Smooth muscle cell (in vitro differentiated cells): ENCODE data around the gene SIRPD. TPM values are rescaled to one million over a fixed set of nuclear protein-coding genes. Genes with fewer than 3 reads are reported as not detected.

ENCODE experiments used
- DNase-seq: peaks from one replicate; lab custom pipeline; 2025; ENCODE audit not compliant: unreplicated experiment; lab: John Stamatoyannopoulos, UW
- H2AFZ ChIP-seq: fragments of 200-600 bp; sonication (generic); 2 replicates; pipeline ENCODE4 v1.6.0; 2016; ENCODE audit warnings: antibody characterized with exemption, low read depth, mild to moderate bottlenecking
- H3F3A ChIP-seq: fragments of 200-600 bp; sonication (generic); 2 replicates; pipeline ENCODE4 v1.6.0; 2017; ENCODE audit warnings: antibody characterized with exemption, low read depth
- H3K27ac ChIP-seq: fragments of 200-600 bp; sonication (generic); 2 replicates; pipeline ENCODE4 v1.5.1; 2016; ENCODE audit warnings: low read depth, mild to moderate bottlenecking
- H3K27me3 ChIP-seq: fragments of 200-600 bp; sonication (generic); 2 replicates; pipeline ENCODE4 v1.6.1; 2016; ENCODE audit warnings: low read depth, mild to moderate bottlenecking
- H3K36me3 ChIP-seq: fragments of 200-600 bp; sonication (generic); 2 replicates; pipeline ENCODE4 v1.5.1; 2016; ENCODE audit warnings: low read depth
- H3K4me1 ChIP-seq: fragments of 200-600 bp; sonication (generic); 2 replicates; pipeline ENCODE4 v1.5.1; 2016; ENCODE audit warnings: low read depth
- H3K4me2 ChIP-seq: fragments of 200-600 bp; sonication (generic); 2 replicates; pipeline ENCODE4 v1.6.0; 2016; ENCODE audit warnings: mild to moderate bottlenecking
- H3K4me3 ChIP-seq: fragments of 200-600 bp; sonication (generic); 2 replicates; pipeline ENCODE4 v1.5.1; 2016; ENCODE audit warnings: mild to moderate bottlenecking
- H3K79me2 ChIP-seq: fragments of 200-600 bp; sonication (generic); 2 replicates; pipeline ENCODE4 v1.6.0; 2016; ENCODE audit warnings: low read depth, mild to moderate bottlenecking
- H3K9ac ChIP-seq: fragments of 200-600 bp; sonication (generic); 2 replicates; pipeline ENCODE4 v1.6.0; 2016; ENCODE audit warnings: low read depth
- H3K9me3 ChIP-seq: fragments of 200-600 bp; sonication (generic); replicated peaks from 2 replicates; pipeline ENCODE4 v1.5.1; 2016; ENCODE audit warnings: low read depth
- H4K20me1 ChIP-seq: fragments of 200-600 bp; sonication (generic); 2 replicates; pipeline ENCODE4 v1.6.0; 2016; ENCODE audit warnings: low read depth
- WGBS: methylation state at CpG from one replicate; pipeline ENCODE4 v1.1.7; 2016; ENCODE audit warnings: low lambda C conversion rate; 5-methylcytosine and 5-hydroxymethylcytosine counted together
- polyA plus RNA-seq: library from polyadenylated mRNA; unstranded; fragments of >200 nt; fragmentation: Nextera tagmentation; extraction: Ambion mirVana; gene quantifications from 2 replicates; pipeline ENCODE4 v1.2.1, GENCODE V29; 2016
- total RNA-seq: library from RNA; depleted of rRNA; stranded (reverse); fragments of >200 nt; gene quantifications from 2 replicates; pipeline ENCODE4 v1.2.3, GENCODE V29; 2014
- TF ChIP-seq, protein P1 (sequence below): fragments of 200-600 bp; sonication (generic); IDR thresholded peaks from 2 replicates; pipeline ENCODE4 v1.5.1; 2017; ENCODE audit warnings: borderline replicate concordance, mild to moderate bottlenecking, antibody characterized with exemption; ENCODE audit not compliant: insufficient read depth, poor library complexity, severe bottlenecking

SIRPD gene
- total and polyA plus RNA-seq, 2 experiments from 2014 or later = not detected

GRCh38 chr20:1588533-1589460 lies 31.3 kb upstream of the SIRPD start:
- Histone ChIP-seq H2AFZ (no peak overlapping the region), H4K20me1 (no peaks in the 10 kb centered on the region), H3K27me3 (no peaks in the 10 kb centered on the region), H3K4me3 (no peak overlapping the region), H3K4me1 (no peaks in the 10 kb centered on the region), H3K36me3 (no peaks in the 10 kb centered on the region), H3F3A (no peaks in the 10 kb centered on the region), H3K79me2 (no peaks in the 10 kb centered on the region), H3K27ac (no peak overlapping the region), H3K9me3 (no peaks in the 10 kb centered on the region), H3K9ac (no peak overlapping the region), H3K4me2 (no peak overlapping the region)
- DNase-seq = no peak
- WGBS = no CpG with 5 or more reads among the region's 9 CpGs
- TF ChIP-seq, protein P1, sequence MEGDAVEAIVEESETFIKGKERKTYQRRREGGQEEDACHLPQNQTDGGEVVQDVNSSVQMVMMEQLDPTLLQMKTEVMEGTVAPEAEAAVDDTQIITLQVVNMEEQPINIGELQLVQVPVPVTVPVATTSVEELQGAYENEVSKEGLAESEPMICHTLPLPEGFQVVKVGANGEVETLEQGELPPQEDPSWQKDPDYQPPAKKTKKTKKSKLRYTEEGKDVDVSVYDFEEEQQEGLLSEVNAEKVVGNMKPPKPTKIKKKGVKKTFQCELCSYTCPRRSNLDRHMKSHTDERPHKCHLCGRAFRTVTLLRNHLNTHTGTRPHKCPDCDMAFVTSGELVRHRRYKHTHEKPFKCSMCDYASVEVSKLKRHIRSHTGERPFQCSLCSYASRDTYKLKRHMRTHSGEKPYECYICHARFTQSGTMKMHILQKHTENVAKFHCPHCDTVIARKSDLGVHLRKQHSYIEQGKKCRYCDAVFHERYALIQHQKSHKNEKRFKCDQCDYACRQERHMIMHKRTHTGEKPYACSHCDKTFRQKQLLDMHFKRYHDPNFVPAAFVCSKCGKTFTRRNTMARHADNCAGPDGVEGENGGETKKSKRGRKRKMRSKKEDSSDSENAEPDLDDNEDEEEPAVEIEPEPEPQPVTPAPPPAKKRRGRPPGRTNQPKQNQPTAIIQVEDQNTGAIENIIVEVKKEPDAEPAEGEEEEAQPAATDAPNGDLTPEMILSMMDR = no peak

GRCh38 chr20:1587781-1588532 lies 30.5 kb upstream of the SIRPD start:
- Histone ChIP-seq H3K36me3 (no peaks in the 10 kb centered on the region), H3K4me1 (no peaks in the 10 kb centered on the region), H3K9me3 (no peaks in the 10 kb centered on the region), H3K79me2 (no peaks in the 10 kb centered on the region), H2AFZ (no peak overlapping the region), H3K4me3 (no peak overlapping the region), H3F3A (no peaks in the 10 kb centered on the region), H3K27me3 (no peaks in the 10 kb centered on the region), H4K20me1 (no peaks in the 10 kb centered on the region), H3K9ac (no peak overlapping the region), H3K4me2 (no peak overlapping the region), H3K27ac (no peak overlapping the region)
- DNase-seq = no peak
- WGBS = no CpG with 5 or more reads among the region's 3 CpGs
- TF ChIP-seq, protein P1 = no peak

GRCh38 chr20:1579488-1579887 lies 22.0 kb upstream of the SIRPD start:
- Histone ChIP-seq H4K20me1 (no peaks in the 10 kb centered on the region), H3K27me3 (no peaks in the 10 kb centered on the region), H3K4me1 (no peaks in the 10 kb centered on the region), H3K27ac (no peak overlapping the region), H3K4me2 (no peak overlapping the region), H3K9ac (no peak overlapping the region), H3K4me3 (no peak overlapping the region), H3K79me2 (no peaks in the 10 kb centered on the region), H3K36me3 (no peaks in the 10 kb centered on the region), H3K9me3 (no peaks in the 10 kb centered on the region), H3F3A (no peaks in the 10 kb centered on the region), H2AFZ (no peak overlapping the region)
- TF ChIP-seq, protein P1 = no peak
- 94% methylated on average over 6 of the region's 6 CpGs for WGBS
- DNase-seq = no peak
